ENCODE data around the gene CATSPERE. TPM values are rescaled to one million over a fixed set of nuclear protein-coding genes. Genes with fewer than 3 reads are reported as not detected.
"Not testable (repeated sequence)": the region's sequence is repeated elsewhere in the genome, so short reads cannot be mapped to it uniquely, and the experiment has no call there.

Gene CATSPERE
- total and polyA plus RNA-seq, 2 donors (not counting 3 experiments of a cell fraction or from before 2014, with no cell fraction given), result 0.61 to 1.9 TPM

GRCh38 chr1:244680667-244681066 lies 219.6 kb downstream of the CATSPERE start:
- peaks cover 43% of the 10 kb centered on the region for H3K79me2 ChIP-seq (ENCODE audit: control insufficient read depth, insufficient read depth, low read length)
- no peak overlapping the region for H2AFZ ChIP-seq (ENCODE audit: low read depth, low read length)
- no peak overlapping the region for H3K4me2 ChIP-seq (ENCODE audit: insufficient read depth, low read length)
- H4K20me1 ChIP-seq (replicated peaks; ENCODE audit: control insufficient read depth, extremely low read depth, insufficient read depth, low read length), result peaks cover 6% of the 10 kb centered on the region
- no peak for DNase-seq (ENCODE audit: low read depth, low spot score)
- BruUV-seq (replicated peaks), result no TSS peak
- no peaks in the 10 kb centered on the region for H3K27me3 ChIP-seq (ENCODE audit: control insufficient read depth in 2 of 2, insufficient read depth in 2 of 2, low read length in 2 of 2)
- no peaks in the 10 kb centered on the region for H3K9me1 ChIP-seq (replicated peaks; ENCODE audit: control insufficient read depth, extremely low read depth, insufficient read depth, low read length)
- CTCF ChIA-PET, result interaction anchor here (0.7 kb wide), 1 partner anchor 77 kb away, joined by 3 read pairs; no protein-coding TSS in a partner anchor
- H3K27ac ChIP-seq (ENCODE audit: insufficient read depth, low read depth, low read length), result no peak overlapping the region
- FAIRE-seq, result no peak
- POLR2A ChIA-PET, result no interaction called here
- no peak overlapping the region for H3K9ac ChIP-seq (replicated peaks; ENCODE audit: extremely low read depth, insufficient read depth, low read length)
- no peak overlapping the region for H3K4me3 ChIP-seq (replicated peaks in 1 of 3; ENCODE audit: insufficient read depth in 1 of 3, low read depth in 1 of 3, low read length in 3 of 3)
- H3K4me1 ChIP-seq (ENCODE audit: control insufficient read depth, extremely low read depth, insufficient read depth, low read length), result peaks cover 5% of the 10 kb centered on the region
- dilution Hi-C loops (cut with MboI; ENCODE audit: extremely low pct_ligation_motif_present, low sequenced_read_pairs), result no loop called here
- TF ChIP-seq POLR2A (IDR thresholded peaks at IDR 0.05; ENCODE audit: low read depth, low read length), result no peak
- TF ChIP-seq JUN (IDR thresholded peaks at IDR 0.05; ENCODE audit: borderline replicate concordance, insufficient read depth, insufficient read length, low read depth), result no peak
- TF ChIP-seq POLR2AphosphoS5 (IDR thresholded peaks at IDR 0.05; ENCODE audit: insufficient read depth, low read depth, low read length), result no peak
- TF ChIP-seq, protein P1, sequence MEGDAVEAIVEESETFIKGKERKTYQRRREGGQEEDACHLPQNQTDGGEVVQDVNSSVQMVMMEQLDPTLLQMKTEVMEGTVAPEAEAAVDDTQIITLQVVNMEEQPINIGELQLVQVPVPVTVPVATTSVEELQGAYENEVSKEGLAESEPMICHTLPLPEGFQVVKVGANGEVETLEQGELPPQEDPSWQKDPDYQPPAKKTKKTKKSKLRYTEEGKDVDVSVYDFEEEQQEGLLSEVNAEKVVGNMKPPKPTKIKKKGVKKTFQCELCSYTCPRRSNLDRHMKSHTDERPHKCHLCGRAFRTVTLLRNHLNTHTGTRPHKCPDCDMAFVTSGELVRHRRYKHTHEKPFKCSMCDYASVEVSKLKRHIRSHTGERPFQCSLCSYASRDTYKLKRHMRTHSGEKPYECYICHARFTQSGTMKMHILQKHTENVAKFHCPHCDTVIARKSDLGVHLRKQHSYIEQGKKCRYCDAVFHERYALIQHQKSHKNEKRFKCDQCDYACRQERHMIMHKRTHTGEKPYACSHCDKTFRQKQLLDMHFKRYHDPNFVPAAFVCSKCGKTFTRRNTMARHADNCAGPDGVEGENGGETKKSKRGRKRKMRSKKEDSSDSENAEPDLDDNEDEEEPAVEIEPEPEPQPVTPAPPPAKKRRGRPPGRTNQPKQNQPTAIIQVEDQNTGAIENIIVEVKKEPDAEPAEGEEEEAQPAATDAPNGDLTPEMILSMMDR (IDR thresholded peaks at IDR 0.05; ENCODE audit: extremely low read depth in 1 of 2, insufficient read depth in 1 of 2, low read depth in 1 of 2, low read length in 2 of 2), result no peak
- TF ChIP-seq GATA2 (IDR thresholded peaks at IDR 0.05; ENCODE audit: insufficient read depth, insufficient read length, low read depth, low read length), result no peak
- no peak for TF ChIP-seq FOS (IDR thresholded peaks at IDR 0.05; ENCODE audit: borderline replicate concordance, insufficient read depth, low read length)
- TF ChIP-seq MAX (IDR thresholded peaks at IDR 0.05; ENCODE audit: insufficient read depth, insufficient read length), result no peak
- TF ChIP-seq EZH2 (IDR thresholded peaks at IDR 0.05; ENCODE audit: borderline replicate concordance, low read depth, low read length, severe bottlenecking), result no peak
- TF ChIP-seq MYC (IDR thresholded peaks at IDR 0.05; ENCODE audit: low read depth, low read length), result no peak
- H3K36me3 ChIP-seq (ENCODE audit: control insufficient read depth in 2 of 2, extremely low read depth in 1 of 2, insufficient read depth in 2 of 2, low read length in 2 of 2), result no peaks in the 10 kb centered on the region
- intact Hi-C loops (cut with micrococcal nuclease), result no loop called here
- H3K9me3 ChIP-seq (replicated peaks; ENCODE audit: control insufficient read depth, insufficient read depth, low read length), result no peaks in the 10 kb centered on the region

- H3K36me3 ChIP-seq (ENCODE audit: control insufficient read depth in 2 of 2, extremely low read depth in 1 of 2, insufficient read depth in 2 of 2, low read length in 2 of 2); CTCF ChIA-PET; dilution Hi-C loops (cut with MboI; ENCODE audit: extremely low pct_ligation_motif_present, low sequenced_read_pairs); DNase-seq (ENCODE audit: low read depth, low spot score); H3K9me1 ChIP-seq (replicated peaks; ENCODE audit: control insufficient read depth, extremely low read depth, insufficient read depth, low read length); H3K4me2 ChIP-seq (ENCODE audit: insufficient read depth, low read length); H2AFZ ChIP-seq (ENCODE audit: low read depth, low read length); H3K9me3 ChIP-seq (replicated peaks; ENCODE audit: control insufficient read depth, insufficient read depth, low read length); H3K27me3 ChIP-seq (ENCODE audit: control insufficient read depth in 2 of 2, insufficient read depth in 2 of 2, low read length in 2 of 2); H3K4me3 ChIP-seq (replicated peaks in 1 of 3; ENCODE audit: insufficient read depth in 1 of 3, low read depth in 1 of 3, low read length in 3 of 3); H4K20me1 ChIP-seq (replicated peaks; ENCODE audit: control insufficient read depth, extremely low read depth, insufficient read depth, low read length); BruUV-seq (replicated peaks); FAIRE-seq; H3K27ac ChIP-seq (ENCODE audit: insufficient read depth, low read depth, low read length); intact Hi-C loops (cut with micrococcal nuclease); POLR2A ChIA-PET; H3K9ac ChIP-seq (replicated peaks; ENCODE audit: extremely low read depth, insufficient read depth, low read length): not testable (repeated sequence)
- H3K79me2 ChIP-seq (ENCODE audit: control insufficient read depth, insufficient read depth, low read length), result peaks cover 42% of the 10 kb centered on the region
- peaks cover 12% of the 10 kb centered on the region for H3K4me1 ChIP-seq (ENCODE audit: control insufficient read depth, extremely low read depth, insufficient read depth, low read length)
Measured at GRCh38 chr1:244682087-244682486, 221.0 kb downstream of the CATSPERE start.

Data from endothelial cell of umbilical vein (primary cell).